Lower lobe of right lung (tissue), 2 donors: Measurements from ENCODE around the gene SRRM2. TPM values are rescaled to one million over a fixed set of nuclear protein-coding genes. Genes with fewer than 3 reads are reported as not detected.

ENCODE experiments used
- ATAC-seq, 2 donors: fragments of 200-7000 bp; cut with Tn5 transposase; one replicate each; pipeline ENCODE4 v1.9.1; 2020 to 2022; ENCODE audit warnings: mild to moderate bottlenecking in 2 of 2, moderate library complexity in 2 of 2
- DNase-seq: peaks from one replicate; pipeline ENCODE4 v3.0.0-alpha.2; 2020
- H3K27ac ChIP-seq: fragments of 200-600 bp; one replicate; pipeline ENCODE4 v1.8.0; 2022
- H3K27me3 ChIP-seq: fragments of 200-600 bp; one replicate; pipeline ENCODE4 v1.8.0; 2022; ENCODE audit warnings: low read depth
- H3K36me3 ChIP-seq: fragments of 200-600 bp; one replicate; pipeline ENCODE4 v1.8.0; 2022; ENCODE audit warnings: mild to moderate bottlenecking
- H3K4me1 ChIP-seq: fragments of 200-600 bp; one replicate; pipeline ENCODE4 v1.8.0; 2022
- H3K4me3 ChIP-seq: fragments of 200-600 bp; one replicate; pipeline ENCODE4 v1.8.0; 2022; ENCODE audit warnings: mild to moderate bottlenecking
- H3K9me3 ChIP-seq: fragments of 200-600 bp; one replicate; pipeline ENCODE4 v1.8.0; 2022
- intact Hi-C: fragments of 100-400 bp; cut with DNase I; formaldehyde crosslinking; loops from one replicate; pipeline ENCODE4 v1.11.0; 2022
- total RNA-seq: library from RNA; stranded (reverse); fragmentation: NEBNext Ultra II Directional; extraction: Animal tissue kit (Norgen Biotek cat#: 25700); gene quantifications from one replicate; pipeline ENCODE4 v1.2.1, GENCODE V29; 2021
- TF ChIP-seq, protein P1 (sequence below): fragments of 200-600 bp; IDR thresholded peaks from one replicate; pipeline ENCODE4 v1.8.0; 2022; ENCODE audit warnings: antibody characterized with exemption, mild to moderate bottlenecking
- donor health status: DM: no; HTN: yes; CAD: no; lungs with severe emphysema.

Gene SRRM2
- total RNA-seq, 1 donor from 2014 or later, result 659 TPM

DNA sequence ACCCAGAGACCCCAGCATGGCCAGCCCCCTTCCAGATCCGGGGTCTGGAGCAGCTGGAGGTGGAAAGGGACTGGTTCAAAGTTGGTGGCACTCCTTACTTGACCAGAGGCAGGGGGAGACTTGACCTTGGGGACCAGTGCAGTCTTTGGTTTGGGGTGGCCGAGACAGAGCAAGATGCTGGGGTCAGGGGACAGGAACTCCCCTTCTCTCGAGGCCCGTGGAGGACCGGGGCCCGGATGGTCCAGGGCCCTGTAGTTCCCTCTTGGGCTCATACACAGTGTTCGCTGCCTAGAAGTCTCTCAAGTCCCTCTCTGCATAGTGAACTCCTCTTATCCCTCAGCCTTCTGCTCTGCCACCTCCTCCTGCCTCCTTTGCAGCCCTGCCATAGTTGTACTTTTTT, 35.5 kb downstream of the SRRM2 start:
- Histone ChIP-seq H3K36me3 (no peaks in the 10 kb centered on the region), H3K9me3 (no peaks in the 10 kb centered on the region), H3K27me3 (peaks cover 62% of the 10 kb centered on the region), H3K4me3 (no peak overlapping the region), H3K4me1 (peaks cover 9% of the 10 kb centered on the region), H3K27ac (no peak overlapping the region)
- ATAC-seq, result no peak
- TF ChIP-seq, protein P1, sequence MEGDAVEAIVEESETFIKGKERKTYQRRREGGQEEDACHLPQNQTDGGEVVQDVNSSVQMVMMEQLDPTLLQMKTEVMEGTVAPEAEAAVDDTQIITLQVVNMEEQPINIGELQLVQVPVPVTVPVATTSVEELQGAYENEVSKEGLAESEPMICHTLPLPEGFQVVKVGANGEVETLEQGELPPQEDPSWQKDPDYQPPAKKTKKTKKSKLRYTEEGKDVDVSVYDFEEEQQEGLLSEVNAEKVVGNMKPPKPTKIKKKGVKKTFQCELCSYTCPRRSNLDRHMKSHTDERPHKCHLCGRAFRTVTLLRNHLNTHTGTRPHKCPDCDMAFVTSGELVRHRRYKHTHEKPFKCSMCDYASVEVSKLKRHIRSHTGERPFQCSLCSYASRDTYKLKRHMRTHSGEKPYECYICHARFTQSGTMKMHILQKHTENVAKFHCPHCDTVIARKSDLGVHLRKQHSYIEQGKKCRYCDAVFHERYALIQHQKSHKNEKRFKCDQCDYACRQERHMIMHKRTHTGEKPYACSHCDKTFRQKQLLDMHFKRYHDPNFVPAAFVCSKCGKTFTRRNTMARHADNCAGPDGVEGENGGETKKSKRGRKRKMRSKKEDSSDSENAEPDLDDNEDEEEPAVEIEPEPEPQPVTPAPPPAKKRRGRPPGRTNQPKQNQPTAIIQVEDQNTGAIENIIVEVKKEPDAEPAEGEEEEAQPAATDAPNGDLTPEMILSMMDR, result no peak
- intact Hi-C loops, result no loop called here
- peak; percentile 13 for DNase-seq

DNA sequence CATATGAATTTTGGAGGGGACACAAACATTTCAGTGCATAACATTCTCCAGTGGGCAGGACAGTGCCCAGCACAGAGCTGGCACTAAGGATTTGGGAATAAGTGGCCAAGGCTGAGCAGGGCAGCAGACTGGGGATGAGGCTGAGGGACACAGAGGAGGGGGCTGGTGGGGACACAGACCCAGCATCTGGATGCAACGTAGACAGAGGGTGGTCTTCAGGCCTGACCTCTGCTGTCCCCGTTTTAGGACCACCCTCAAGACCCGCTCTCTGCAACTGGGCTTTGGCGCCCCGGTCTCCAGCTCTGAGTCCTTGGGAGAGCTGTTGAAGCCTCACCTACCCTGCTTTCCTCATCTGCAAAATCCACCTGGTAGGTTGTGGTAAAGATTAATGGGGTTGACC, 38.2 kb downstream of the SRRM2 start:
- no peaks in the 10 kb centered on the region for H3K36me3 ChIP-seq
- intact Hi-C loops, result no loop called here
- H3K9me3 ChIP-seq, result no peaks in the 10 kb centered on the region
- DNase-seq (peak; percentile 14), ATAC-seq (no peak)
- no peak overlapping the region for H3K27ac ChIP-seq
- peaks cover 50% of the 10 kb centered on the region for H3K27me3 ChIP-seq
- H3K4me3 ChIP-seq, result no peak overlapping the region
- TF ChIP-seq, protein P1, result no peak
- peaks cover 1% of the 10 kb centered on the region for H3K4me1 ChIP-seq

DNA sequence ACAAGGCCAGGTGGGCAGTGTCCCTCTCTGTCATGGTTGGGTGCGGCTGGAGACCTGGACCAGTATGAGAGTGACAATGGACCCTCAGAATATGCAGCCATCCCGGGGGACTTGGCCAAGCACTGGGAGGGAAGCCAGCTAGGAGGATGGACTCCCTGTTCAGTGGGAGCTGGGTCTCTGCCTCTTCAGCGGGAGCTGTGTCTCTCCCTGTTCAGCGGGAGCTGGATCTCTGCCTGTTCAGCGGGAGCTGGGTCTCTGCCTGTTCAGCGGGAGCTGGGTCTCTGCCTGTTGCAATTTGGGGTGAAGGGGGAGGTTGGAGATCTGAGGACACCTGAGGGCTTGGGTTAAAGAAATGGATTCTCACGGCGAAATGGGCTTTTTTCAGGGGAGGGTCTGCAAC, 38.7 kb downstream of the SRRM2 start:
- intact Hi-C loops, result no loop called here
- Histone ChIP-seq H3K9me3 (no peaks in the 10 kb centered on the region), H3K27me3 (peaks cover 45% of the 10 kb centered on the region), H3K36me3 (no peaks in the 10 kb centered on the region), H3K27ac (no peak overlapping the region), H3K4me3 (no peak overlapping the region), H3K4me1 (no peaks in the 10 kb centered on the region)
- DNase-seq, result peak; percentile 19
- no peak for ATAC-seq
- TF ChIP-seq, protein P1, result no peak

DNA sequence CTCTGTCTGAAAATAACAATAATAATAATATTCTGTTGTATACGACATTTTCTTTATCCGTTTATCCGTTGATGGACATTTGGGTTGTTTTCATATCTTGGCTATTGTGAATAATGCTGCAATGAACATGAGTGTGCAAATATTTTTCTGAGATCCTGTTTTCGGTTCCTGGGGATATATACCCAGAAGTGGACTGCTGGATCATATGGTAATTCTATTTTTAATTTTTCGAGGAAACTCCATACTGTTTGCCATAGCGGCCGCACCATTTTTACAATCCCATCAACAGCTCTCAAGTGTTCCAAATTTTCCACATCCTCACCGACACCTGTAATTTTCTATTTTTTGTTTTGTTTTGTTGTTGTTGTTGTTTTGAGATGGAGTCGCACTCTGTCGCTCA, 40.5 kb downstream of the SRRM2 start:
- no peak for ATAC-seq
- Histone ChIP-seq H3K27me3 (peaks cover 35% of the 10 kb centered on the region), H3K27ac (no peak overlapping the region)

DNA sequence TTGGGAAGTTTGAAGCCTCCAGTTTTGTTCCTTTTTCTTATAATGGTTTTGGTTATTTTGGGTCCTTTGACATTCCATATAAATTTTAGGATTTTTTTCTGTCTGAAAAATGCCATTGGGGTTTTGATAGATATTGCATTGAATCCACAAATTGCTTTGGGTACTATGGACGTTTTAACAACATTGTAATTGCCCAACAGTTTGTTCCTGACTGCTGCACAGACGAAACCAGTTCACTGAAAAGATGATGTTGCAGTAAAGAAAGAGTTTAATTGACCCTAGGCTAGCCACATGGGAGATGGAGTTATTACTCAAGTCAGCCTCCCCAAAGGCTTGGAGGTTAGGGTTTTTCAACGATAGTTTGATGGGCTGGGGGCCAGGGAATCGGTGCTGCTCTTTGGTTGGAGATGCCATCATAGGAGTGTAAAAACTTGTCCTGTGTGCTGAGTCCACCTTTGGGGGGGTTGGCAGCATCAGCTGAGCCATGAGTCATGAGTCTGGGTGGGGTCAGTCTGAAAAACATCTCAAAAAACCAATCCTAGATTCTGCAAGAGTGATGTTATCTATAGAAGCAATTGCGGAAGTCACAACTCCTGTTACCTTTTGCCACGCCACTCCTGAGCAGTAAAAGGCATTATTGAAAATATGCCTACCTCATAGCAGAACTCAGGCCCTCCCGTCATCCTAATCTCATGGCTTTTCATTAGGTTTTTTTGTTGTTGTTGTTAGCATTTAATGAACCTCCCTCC, 43.1 kb downstream of the SRRM2 start:
- intact Hi-C loops, result no loop called here
- Histone ChIP-seq H3K4me1 (no peaks in the 10 kb centered on the region), H3K27ac (no peak overlapping the region), H3K4me3 (no peak overlapping the region), H3K27me3 (peaks cover 25% of the 10 kb centered on the region), H3K36me3 (no peaks in the 10 kb centered on the region), H3K9me3 (no peaks in the 10 kb centered on the region)
- DNase-seq, result peak; percentile 28
- TF ChIP-seq, protein P1, result no peak
- no peak for ATAC-seq

More for the DNA sequence above, 40.5 kb downstream of the SRRM2 start:
- Histone ChIP-seq H3K4me3 (no peak overlapping the region), H3K36me3 (no peaks in the 10 kb centered on the region), H3K9me3 (no peaks in the 10 kb centered on the region), H3K4me1 (no peaks in the 10 kb centered on the region)
- intact Hi-C loops, result no loop called here
- DNase-seq, result no peak
- TF ChIP-seq, protein P1, result no peak
